ENCODE measurements around the gene ATXN7L3B. TPM values are rescaled to one million over a fixed set of nuclear protein-coding genes. Genes with fewer than 3 reads are reported as not detected.

Gene ATXN7L3B
- total and polyA plus RNA-seq, 8 donors = 5.4 to 23.3 (median 12.5) TPM

DNA sequence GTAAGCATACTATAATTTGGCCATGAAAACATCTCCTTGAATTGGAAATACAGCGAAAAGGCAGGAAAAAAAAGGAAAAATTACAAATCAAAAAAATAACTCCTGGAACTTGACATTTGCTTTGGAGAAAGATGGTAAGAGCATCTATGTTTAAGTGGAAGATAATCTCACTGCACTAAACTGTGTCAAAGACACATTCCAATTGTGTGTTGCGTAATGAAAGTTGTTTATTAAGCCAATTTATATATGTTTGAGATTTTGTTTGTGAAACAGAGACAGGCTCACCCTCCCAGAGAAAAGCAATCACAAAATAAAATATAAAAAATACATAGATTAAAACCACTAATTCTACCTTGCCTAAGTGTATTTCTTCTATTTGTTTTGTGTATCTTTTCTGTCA is 11.1 kb upstream of the ATXN7L3B start:
- Histone ChIP-seq H3K4me3 (no peak overlapping the region), H3K4me1 (no peaks in the 10 kb centered on the region), H3K9me3 (no peaks in the 10 kb centered on the region), H3K36me3 (no peaks in the 10 kb centered on the region), H3K27me3 (no peaks in the 10 kb centered on the region), H3K27ac (no peak overlapping the region)
- DNase-seq (no peak), ATAC-seq (no peak), FAIRE-seq (no peak)
- intact Hi-C loops (cut with DNase I) = no loop called here
- WGBS, 2 donors = 69 to 78% methylated on average over 2 of the region's 2 CpGs
- TF ChIP-seq, protein P1, sequence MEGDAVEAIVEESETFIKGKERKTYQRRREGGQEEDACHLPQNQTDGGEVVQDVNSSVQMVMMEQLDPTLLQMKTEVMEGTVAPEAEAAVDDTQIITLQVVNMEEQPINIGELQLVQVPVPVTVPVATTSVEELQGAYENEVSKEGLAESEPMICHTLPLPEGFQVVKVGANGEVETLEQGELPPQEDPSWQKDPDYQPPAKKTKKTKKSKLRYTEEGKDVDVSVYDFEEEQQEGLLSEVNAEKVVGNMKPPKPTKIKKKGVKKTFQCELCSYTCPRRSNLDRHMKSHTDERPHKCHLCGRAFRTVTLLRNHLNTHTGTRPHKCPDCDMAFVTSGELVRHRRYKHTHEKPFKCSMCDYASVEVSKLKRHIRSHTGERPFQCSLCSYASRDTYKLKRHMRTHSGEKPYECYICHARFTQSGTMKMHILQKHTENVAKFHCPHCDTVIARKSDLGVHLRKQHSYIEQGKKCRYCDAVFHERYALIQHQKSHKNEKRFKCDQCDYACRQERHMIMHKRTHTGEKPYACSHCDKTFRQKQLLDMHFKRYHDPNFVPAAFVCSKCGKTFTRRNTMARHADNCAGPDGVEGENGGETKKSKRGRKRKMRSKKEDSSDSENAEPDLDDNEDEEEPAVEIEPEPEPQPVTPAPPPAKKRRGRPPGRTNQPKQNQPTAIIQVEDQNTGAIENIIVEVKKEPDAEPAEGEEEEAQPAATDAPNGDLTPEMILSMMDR (IDR thresholded peaks at IDR 0.05) = no peak

DNA sequence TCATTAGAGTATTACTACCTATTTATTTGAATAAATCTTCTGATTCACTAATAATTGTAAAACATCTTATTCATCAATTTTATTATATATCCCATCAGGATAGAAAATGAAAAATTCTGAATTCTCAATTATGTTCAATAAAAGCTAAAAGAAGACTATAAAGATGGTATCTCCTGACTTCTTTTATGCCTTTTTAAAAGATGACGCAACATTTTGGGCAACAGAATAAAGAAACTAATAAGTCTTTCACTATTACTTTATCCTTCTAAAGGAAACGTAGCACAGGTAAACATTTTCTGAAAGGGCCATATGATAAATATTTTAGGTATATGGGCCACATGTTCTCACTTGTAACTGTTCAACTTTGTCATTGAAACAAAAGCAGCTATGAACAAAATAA is 10.1 kb upstream of the ATXN7L3B start:
- WGBS, 2 donors = 59 to 72% methylated on average over 2 of the region's 2 CpGs
- Histone ChIP-seq H3K9me3 (no peaks in the 10 kb centered on the region), H3K27me3 (no peaks in the 10 kb centered on the region), H3K27ac (no peak overlapping the region), H3K4me3 (no peak overlapping the region), H3K4me1 (no peaks in the 10 kb centered on the region), H3K36me3 (no peaks in the 10 kb centered on the region)
- DNase-seq = no peak
- ATAC-seq = no peak
- TF ChIP-seq, protein P1 (IDR thresholded peaks at IDR 0.05) = no peak
- intact Hi-C loops (cut with DNase I) = no loop called here
- no peak for FAIRE-seq

DNA sequence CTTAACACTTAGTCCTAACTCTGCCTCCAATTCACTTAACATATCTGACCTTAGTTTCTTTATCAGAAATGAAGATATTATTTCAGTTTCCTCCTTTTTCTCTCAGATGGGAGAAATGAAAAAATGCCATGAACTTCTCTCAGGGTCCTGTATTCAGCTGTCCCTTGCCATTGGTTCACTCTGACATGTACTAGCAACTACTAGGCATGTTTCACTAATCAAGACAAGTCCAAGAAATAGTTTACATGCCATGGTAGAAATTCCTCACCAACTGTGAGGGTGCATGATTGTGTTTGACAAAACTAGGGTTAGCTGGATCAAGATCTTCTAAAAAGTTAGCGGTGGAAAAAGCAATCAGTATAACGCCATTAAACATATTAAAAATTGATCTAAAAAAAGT is 7.0 kb upstream of the ATXN7L3B start:
- intact Hi-C loops (cut with DNase I) = no loop called here
- FAIRE-seq (no peak), DNase-seq (no peak), ATAC-seq (no peak)
- Histone ChIP-seq H3K27ac (no peak overlapping the region), H3K36me3 (no peaks in the 10 kb centered on the region), H3K27me3 (no peaks in the 10 kb centered on the region), H3K4me3 (no peak overlapping the region), H3K4me1 (no peaks in the 10 kb centered on the region), H3K9me3 (no peaks in the 10 kb centered on the region)
- WGBS, 2 donors = 45 to 75% methylated on average over 2 of the region's 2 CpGs
- TF ChIP-seq, protein P1 (IDR thresholded peaks at IDR 0.05) = no peak

DNA sequence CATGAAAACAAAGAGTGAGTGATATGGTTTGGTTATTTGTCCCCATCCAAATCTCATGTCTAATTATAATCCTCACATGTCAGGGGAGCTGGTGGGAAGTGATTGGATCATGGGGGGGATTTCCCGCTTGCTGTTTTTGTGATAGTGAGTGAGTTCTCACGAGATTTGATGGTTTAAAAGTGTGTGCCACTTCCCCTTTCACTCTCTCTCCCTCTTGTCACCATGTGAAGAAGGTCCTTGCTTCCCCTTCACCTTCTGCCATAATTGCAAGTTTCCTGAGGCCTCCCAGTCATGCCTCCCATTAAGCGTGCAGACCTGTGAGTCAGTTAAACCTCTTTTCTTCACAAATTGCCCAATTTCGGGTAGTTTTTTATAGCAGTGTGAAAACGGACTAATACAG is 2.1 kb upstream of the ATXN7L3B start:
- H3K27me3 ChIP-seq = no peaks in the 10 kb centered on the region
- no peak overlapping the region for H3K27ac ChIP-seq
- intact Hi-C loops (cut with DNase I) = no loop called here
- WGBS, 2 donors = 76 to 81% methylated on average over 5 of the region's 5 CpGs
- H3K4me3 ChIP-seq = no peak overlapping the region
- H3K9me3 ChIP-seq = no peaks in the 10 kb centered on the region
- no peak for DNase-seq
- peaks cover 0 to 18% (median 0%) of the 10 kb centered on the region in 3 donors for H3K4me1 ChIP-seq
- ATAC-seq = no peak
- no peaks in the 10 kb centered on the region for H3K36me3 ChIP-seq
- TF ChIP-seq, protein P1 (IDR thresholded peaks at IDR 0.05) = no peak
- no peak for FAIRE-seq

DNA sequence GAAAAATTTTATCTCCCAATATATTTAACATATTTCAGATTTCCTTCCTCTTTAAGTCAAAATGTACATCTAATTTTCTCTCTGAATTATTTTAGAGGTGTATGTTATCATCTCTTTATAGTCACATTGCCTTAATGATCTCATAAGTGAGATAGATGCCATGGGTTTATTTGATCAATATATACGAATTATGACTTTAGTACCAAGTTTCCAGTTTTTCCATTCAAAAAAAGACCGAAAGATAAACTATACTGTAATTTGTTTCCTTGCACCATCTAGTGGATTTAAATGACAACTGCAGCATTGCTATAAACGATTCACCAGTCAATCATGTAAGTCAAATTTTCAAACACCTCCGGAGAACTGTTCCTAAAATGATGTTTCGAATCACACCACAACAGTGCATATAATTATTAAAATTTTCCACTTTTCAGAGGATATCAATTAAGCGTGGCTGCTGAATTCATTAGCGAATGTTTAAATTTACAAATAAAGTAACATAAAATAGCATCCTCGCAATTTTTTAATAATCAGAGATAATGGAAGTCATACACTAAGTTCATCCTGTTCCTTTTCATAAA is 419 bp upstream of the ATXN7L3B start:
- WGBS, 2 donors = 0% methylated on average over 8 of the region's 8 CpGs
- intact Hi-C loops (cut with DNase I) = no loop called here
- H3K4me3 ChIP-seq = peak overlapping the region; percentile 47 to 81 (median 66)
- peaks cover 0 to 27% (median 10%) of the 10 kb centered on the region in 3 donors for H3K4me1 ChIP-seq
- TF ChIP-seq, protein P1 (IDR thresholded peaks at IDR 0.05) = peak; percentile 36 to 62 (median 55)
- H3K27ac ChIP-seq = peak overlapping the region; percentile 84 to 97 (median 91)
- FAIRE-seq (peak; percentile 90), DNase-seq (no peak), ATAC-seq (peak; percentile 37 to 63 (median 58))
- no peaks in the 10 kb centered on the region for H3K27me3 ChIP-seq
- no peaks in the 10 kb centered on the region for H3K36me3 ChIP-seq
- no peaks in the 10 kb centered on the region for H3K9me3 ChIP-seq
